Epithelial cell of esophagus (primary cell): ENCODE results near the gene AMPD1.

Source experiments
- DNase-seq: peaks from one replicate; pipeline ENCODE4 v3.0.0; 2010; ENCODE audit warnings: low read depth
- H3K4me3 ChIP-seq: 2 replicates; pipeline ENCODE4 v1.5.1; 2011; ENCODE audit warnings: mild to moderate bottlenecking, low read length, control low read depth
- TF ChIP-seq, protein P1 (sequence below): IDR thresholded peaks from 2 replicates; pipeline ENCODE4 v1.5.1; 2011; ENCODE audit warnings: low read depth, mild to moderate bottlenecking, low read length, control low read depth, inconsistent platforms; ENCODE audit not compliant: insufficient read depth; ENCODE audit errors: missing control alignments

Gene AMPD1

DNA sequence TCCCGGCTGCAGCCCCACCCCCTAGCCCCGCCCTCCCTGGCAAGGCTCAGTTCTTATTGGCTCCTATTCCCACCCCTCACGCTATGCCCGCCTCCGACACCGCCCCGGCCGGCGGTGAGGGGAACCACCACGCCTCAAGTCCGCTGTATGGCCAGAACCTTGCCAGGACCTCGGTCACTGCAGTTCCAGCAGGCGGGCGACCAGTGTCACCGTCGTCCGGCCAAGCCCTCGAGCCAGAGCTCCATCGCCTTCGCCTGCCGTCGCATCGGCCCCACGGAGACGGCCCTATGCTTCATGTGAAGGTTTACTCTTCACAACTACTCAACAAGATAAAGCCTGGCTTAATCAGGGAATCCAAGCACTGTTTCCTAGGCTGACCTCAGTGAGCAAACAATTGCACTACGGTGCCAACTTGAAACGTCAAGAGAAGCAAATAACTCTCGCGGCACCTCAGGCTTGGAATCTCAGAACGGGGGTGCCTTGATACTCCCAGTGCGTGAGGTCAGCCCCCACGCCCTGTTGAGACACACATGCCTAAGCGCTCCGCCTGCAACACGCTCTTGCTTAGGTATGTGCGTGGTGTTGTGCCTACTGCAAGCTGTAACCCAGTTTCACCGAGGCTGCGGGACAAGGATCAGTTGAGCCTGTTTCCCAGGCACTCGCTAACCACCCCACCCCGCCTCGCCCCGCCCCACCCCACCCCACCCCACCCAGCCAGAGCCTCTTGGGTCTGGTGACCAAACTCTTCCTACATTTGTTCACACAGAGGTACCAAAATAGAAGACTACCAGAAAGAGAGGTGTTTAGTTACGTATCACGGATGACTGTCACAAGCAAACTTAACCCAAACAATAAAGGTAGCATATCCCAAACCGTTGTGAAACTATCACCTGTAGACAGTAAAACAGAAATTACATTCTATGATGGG lies 25.0 kb downstream of the AMPD1 start:
- peak; percentile 100 for DNase-seq
- peak overlapping the region; percentile 79 for H3K4me3 ChIP-seq
- TF ChIP-seq, protein P1, sequence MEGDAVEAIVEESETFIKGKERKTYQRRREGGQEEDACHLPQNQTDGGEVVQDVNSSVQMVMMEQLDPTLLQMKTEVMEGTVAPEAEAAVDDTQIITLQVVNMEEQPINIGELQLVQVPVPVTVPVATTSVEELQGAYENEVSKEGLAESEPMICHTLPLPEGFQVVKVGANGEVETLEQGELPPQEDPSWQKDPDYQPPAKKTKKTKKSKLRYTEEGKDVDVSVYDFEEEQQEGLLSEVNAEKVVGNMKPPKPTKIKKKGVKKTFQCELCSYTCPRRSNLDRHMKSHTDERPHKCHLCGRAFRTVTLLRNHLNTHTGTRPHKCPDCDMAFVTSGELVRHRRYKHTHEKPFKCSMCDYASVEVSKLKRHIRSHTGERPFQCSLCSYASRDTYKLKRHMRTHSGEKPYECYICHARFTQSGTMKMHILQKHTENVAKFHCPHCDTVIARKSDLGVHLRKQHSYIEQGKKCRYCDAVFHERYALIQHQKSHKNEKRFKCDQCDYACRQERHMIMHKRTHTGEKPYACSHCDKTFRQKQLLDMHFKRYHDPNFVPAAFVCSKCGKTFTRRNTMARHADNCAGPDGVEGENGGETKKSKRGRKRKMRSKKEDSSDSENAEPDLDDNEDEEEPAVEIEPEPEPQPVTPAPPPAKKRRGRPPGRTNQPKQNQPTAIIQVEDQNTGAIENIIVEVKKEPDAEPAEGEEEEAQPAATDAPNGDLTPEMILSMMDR = no peak

DNA sequence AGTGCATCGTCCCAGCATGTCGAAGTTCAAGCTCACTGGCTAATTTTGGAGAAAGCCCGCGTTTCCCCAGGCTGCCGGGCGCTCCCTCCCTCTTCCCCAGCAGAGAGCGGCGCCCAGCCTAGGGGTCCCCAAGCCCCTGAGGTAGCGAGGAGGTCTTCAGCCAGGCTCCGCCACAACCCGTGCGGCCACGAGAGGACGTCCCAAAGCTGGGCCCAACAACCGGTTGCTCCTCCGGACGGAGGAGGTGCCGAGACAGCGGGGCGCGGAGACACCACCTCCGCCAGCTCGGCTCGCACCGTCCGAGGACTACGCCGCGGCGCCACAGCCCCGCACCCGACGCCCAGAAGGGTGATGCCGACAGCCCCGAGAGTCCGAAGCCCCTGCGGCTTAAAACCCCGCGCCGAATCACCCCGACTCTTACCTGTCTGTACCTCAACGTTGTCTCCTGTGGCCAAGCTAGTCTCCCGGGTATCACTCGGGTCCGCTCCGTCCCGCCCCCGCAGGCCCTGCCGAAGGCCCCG lies 25.7 kb downstream of the AMPD1 start, which contains the start of gene DENND2C:
DENND2C (minus strand) TSS at position 488 of the 521 bp plus-strand sequence. CDS start 44,065 bp downstream, outside the sequence.
- H3K4me3 ChIP-seq = peak within 1 kb of the TSS; percentile 79
- TF ChIP-seq, protein P1 = peak; percentile 3
- no peak for DNase-seq

DNA sequence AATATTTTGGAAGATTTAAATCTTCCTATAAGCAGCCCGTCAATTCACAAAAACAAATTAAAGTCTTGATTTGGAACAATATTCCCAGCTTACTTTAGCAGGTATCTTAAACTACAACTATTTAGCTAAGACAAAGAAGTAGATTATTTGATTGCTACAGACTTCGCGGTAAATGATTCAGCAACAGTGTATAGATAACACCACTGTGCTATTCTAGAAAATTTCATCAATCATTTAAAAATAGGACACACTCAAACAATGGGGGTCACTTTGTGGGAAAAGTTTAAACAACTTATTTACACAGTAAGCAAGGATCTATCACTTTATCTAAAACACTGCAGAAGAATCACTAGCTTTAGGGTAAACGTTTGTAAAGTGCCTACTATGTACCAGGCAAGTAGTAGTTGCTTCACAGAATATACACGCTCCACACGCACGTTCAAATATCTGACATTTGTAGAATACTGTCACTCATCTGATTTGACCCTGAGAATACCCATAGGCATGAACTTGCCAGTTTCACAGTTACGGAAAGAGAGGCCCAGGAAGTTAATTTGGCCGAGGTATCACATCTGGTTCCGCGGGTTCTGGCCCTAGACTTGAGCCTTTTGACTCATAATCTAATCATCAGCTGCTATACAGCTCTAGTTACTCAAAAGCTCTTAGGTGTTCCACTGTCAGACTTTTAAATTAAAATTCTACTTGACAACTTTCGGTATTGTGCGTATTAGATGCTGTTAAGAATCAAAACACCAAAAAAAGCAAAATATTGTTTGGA lies 26.4 kb downstream of the AMPD1 start:
- H3K4me3 ChIP-seq = peak overlapping the region; percentile 79
- TF ChIP-seq, protein P1 = no peak

DNA sequence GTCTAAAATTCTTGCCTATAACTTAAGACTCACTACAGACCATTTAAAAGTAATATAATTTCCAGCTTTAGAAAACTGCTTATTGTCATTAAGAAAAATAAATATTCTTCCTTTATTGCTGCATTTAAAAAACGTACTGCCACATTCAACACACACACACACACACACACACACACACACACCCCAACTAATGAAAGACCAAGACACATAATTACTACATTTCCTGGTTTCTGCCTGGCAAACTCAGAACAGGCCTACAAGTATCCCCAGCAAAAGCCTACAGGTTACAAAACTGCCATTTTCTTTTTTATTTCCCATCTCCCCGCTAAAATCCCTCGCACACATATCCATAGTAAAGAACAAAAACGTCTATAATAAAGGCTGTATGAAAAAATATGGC lies 27.0 kb downstream of the AMPD1 start:
- DNase-seq = peak; percentile 30
- TF ChIP-seq, protein P1 = no peak
- H3K4me3 ChIP-seq = peak overlapping the region; percentile 79

More for the DNA sequence above, 26.4 kb downstream of the AMPD1 start:
- peak; percentile 85 for DNase-seq

DNA sequence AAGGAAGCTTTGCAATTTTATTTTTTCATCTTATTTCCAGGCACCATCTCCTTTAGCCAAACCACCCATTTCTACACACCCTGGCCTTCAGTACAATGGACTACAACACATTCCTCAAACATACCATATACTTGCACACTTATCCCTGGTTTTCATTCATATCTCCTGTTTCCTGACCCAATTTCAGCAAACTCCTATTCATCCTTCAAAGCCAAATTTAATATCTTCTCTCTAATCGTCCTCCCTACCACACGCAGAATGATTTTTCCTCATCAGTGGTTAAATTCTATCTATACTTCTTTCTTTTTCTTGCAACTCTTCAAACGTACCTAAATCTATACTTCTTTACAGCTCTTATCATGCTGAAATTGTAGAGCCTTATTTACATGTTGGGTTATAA lies 28.4 kb downstream of the AMPD1 start:
- DNase-seq = no peak
- TF ChIP-seq, protein P1 = no peak
- no peak overlapping the region for H3K4me3 ChIP-seq

DNA sequence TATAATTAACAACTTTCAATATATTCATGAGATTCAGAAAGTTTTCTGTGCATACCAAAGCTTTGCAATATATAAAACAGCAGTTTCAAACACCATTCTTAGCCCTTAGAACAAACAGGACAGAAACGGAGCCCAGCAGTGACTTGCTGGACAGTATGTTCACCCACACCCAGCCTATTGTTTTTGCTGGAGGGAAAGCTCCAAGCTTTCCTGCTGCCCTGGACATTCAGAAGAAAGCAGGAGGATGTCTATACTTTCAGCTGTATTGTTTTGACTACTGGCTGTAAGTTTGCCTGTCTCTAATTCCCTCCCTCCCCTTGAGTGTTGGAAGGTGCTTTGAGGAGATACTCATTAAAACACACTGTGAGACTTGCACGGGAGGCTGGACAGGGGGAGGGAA lies 35.1 kb downstream of the AMPD1 start:
- no peak for DNase-seq
- TF ChIP-seq, protein P1 = no peak
- no peak overlapping the region for H3K4me3 ChIP-seq
